ENCODE data around the gene WDR18. TPM values are rescaled to one million over a fixed set of nuclear protein-coding genes. Genes with fewer than 3 reads are reported as not detected.

The WDR18 gene
- total RNA-seq, 1 donor from 2014 or later: 38.6 TPM

DNA sequence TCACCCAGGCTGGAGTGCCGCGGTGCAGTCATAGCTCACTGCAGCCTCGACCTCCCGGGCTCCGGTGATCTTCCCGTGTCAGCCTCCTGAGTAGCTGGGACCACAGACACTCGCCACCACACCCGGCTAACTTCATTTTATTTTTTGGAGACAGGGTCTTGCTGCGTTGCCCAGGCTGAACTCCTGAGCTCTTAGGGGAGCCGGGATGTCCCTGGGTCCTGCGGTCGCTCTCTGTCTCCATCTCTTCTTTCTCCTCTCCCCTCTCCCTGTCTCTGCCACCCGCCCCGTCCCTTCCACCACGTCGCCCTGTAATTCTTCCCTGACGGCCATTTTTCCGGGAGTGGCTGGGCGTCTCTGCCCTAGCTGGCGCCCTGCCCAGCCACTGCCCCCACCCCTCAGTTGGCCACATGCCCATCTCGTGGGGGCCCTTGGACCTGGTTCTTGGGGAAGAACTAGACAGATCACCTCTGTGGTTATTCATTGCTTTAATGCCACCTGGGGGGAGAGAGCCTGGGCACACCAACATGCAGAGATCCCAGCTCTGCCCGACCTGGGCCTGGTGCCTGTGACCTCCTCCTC, 39.4 kb upstream of the WDR18 start:
- Mint-ChIP-seq H3K27me3 (ENCODE audit: insufficient read depth, low read depth) (peaks cover 8% of the 10 kb centered on the region), H3K4me1 (peaks cover 10% of the 10 kb centered on the region), H3K4me3 (no peak overlapping the region), H3K36me3 (peaks cover 17% of the 10 kb centered on the region), H3K9me3 (no peaks in the 10 kb centered on the region), H3K27ac (no peak overlapping the region)
- peaks cover 89% of the 10 kb centered on the region for H3K79me2 ChIP-seq (ENCODE audit: low read depth)
- no peak overlapping the region for H2AFZ ChIP-seq (replicated peaks)
- no peak overlapping the region for H3K9ac ChIP-seq
- H3K36me3 ChIP-seq: no peaks in the 10 kb centered on the region
- TF ChIP-seq, protein P1, sequence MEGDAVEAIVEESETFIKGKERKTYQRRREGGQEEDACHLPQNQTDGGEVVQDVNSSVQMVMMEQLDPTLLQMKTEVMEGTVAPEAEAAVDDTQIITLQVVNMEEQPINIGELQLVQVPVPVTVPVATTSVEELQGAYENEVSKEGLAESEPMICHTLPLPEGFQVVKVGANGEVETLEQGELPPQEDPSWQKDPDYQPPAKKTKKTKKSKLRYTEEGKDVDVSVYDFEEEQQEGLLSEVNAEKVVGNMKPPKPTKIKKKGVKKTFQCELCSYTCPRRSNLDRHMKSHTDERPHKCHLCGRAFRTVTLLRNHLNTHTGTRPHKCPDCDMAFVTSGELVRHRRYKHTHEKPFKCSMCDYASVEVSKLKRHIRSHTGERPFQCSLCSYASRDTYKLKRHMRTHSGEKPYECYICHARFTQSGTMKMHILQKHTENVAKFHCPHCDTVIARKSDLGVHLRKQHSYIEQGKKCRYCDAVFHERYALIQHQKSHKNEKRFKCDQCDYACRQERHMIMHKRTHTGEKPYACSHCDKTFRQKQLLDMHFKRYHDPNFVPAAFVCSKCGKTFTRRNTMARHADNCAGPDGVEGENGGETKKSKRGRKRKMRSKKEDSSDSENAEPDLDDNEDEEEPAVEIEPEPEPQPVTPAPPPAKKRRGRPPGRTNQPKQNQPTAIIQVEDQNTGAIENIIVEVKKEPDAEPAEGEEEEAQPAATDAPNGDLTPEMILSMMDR (IDR thresholded peaks at IDR 0.05): no peak
- TF ChIP-seq EZH2 (IDR thresholded peaks at IDR 0.05) (no peak), EZH2phosphoT487 (IDR thresholded peaks at IDR 0.05) (no peak)
- H3K4me3 ChIP-seq: no peak overlapping the region
- H3K27me3 ChIP-seq: no peaks in the 10 kb centered on the region
- no peak overlapping the region for H3K4me2 ChIP-seq
- peaks cover 95% of the 10 kb centered on the region for H4K20me1 ChIP-seq (ENCODE audit: low read depth)
- no peaks in the 10 kb centered on the region for H3F3A ChIP-seq (ENCODE audit: low read depth)
- DNase-seq (ENCODE audit: low spot score): no peak
- no peak overlapping the region for H3K27ac ChIP-seq
- H3K9me3 ChIP-seq (ENCODE audit: low read depth): no peaks in the 10 kb centered on the region
- H3K4me1 ChIP-seq: no peaks in the 10 kb centered on the region

DNA sequence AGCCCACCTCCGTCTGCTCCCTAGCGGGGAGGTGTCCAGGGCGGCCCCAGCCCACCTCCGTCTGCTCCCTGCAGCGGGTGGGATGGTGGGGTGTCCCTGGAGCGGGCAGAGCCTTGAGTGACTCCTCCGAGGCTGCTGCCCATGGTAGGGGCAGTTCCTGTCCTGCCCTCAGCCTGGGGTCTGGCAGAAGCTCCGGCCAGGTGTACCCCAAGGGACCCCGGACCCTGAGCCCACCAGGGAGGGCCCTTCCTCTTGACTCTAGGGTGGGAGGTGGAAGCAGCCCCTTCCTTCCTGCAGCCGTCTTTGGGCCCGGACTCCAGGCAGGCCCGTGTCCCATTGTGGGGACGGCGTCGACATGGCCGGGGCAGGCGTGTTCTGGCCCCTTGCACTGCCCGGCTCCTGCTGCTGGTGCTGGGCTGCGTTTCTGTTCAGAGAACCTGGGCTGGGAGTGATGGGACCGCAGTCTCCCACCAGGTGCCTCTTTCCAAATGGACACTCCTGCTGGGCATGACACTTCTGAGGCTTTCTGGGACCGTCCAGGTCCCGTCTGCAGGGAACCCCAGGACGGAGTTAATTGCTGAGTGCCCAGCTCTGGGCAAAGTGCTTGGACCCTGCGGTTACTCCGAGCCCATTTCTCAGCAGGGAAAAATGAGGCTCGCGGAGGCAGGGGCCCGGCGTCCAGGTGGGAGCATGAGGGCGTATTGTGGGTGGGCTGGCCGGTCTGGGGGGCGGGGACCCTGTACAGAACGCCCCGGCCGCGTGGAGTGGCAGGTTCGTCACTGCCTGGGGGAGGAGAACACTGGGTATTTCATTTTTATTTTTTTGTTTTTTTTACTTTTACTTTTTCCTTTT, 38.5 kb upstream of the WDR18 start:
- no peak overlapping the region for H3K27ac ChIP-seq
- H3K4me2 ChIP-seq: no peak overlapping the region
- Mint-ChIP-seq H3K36me3 (peaks cover 12% of the 10 kb centered on the region), H3K9me3 (no peaks in the 10 kb centered on the region), H3K4me3 (no peak overlapping the region), H3K4me1 (peaks cover 8% of the 10 kb centered on the region), H3K27ac (no peak overlapping the region), H3K27me3 (ENCODE audit: insufficient read depth, low read depth) (peaks cover 5% of the 10 kb centered on the region)
- peaks cover 91% of the 10 kb centered on the region for H4K20me1 ChIP-seq (ENCODE audit: low read depth)
- no peak overlapping the region for H3K9ac ChIP-seq
- no peak for TF ChIP-seq EZH2phosphoT487 (IDR thresholded peaks at IDR 0.05)
- TF ChIP-seq, protein P1 (IDR thresholded peaks at IDR 0.05): no peak
- no peak for TF ChIP-seq EZH2 (IDR thresholded peaks at IDR 0.05)
- DNase-seq (ENCODE audit: low spot score): no peak
- H3K79me2 ChIP-seq (ENCODE audit: low read depth): peaks cover 80% of the 10 kb centered on the region
- no peaks in the 10 kb centered on the region for H3K4me1 ChIP-seq
- H2AFZ ChIP-seq (replicated peaks): no peak overlapping the region
- H3K27me3 ChIP-seq: no peaks in the 10 kb centered on the region
- H3K36me3 ChIP-seq: no peaks in the 10 kb centered on the region
- no peaks in the 10 kb centered on the region for H3K9me3 ChIP-seq (ENCODE audit: low read depth)
- H3F3A ChIP-seq (ENCODE audit: low read depth): no peaks in the 10 kb centered on the region
- no peak overlapping the region for H3K4me3 ChIP-seq

DNA sequence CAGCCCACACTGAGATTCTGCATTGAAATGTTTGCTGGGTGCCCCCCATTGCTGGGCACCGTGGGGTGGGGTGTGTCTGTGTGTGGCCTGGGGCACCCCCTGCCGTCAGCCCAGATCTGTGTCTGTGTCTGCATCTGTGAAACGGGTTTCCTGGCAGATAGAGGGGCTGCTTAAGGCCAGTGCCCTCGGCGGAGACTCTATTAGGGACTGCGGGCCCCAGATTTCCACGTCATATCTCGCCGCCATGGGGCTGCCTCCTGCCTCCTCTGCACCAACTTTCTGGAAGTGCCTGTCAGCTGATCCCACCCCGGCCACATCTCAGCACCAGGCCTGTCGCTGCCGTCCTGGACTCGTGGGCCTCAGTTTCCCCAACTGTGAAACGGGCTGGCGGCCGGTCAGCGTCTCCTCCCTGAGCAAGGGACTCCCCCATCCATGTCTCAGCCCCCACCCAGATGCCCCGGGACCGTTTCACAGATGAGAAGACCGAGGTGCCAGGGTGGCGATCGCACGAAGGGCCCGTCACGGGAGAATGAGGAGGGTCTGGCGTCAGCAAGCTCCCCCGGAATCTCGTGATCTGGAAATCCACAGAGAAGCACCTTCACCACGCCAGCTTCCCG, 36.9 kb upstream of the WDR18 start:
- Mint-ChIP-seq H3K27ac (no peak overlapping the region), H3K9me3 (no peaks in the 10 kb centered on the region), H3K36me3 (peaks cover 7% of the 10 kb centered on the region), H3K4me3 (no peak overlapping the region), H3K4me1 (peaks cover 6% of the 10 kb centered on the region), H3K27me3 (ENCODE audit: insufficient read depth, low read depth) (peaks cover 2% of the 10 kb centered on the region)
- no peak overlapping the region for H3K4me2 ChIP-seq
- DNase-seq (ENCODE audit: low spot score): no peak
- H4K20me1 ChIP-seq (ENCODE audit: low read depth): peaks cover 92% of the 10 kb centered on the region
- H3K79me2 ChIP-seq (ENCODE audit: low read depth): peaks cover 77% of the 10 kb centered on the region
- no peaks in the 10 kb centered on the region for H3F3A ChIP-seq (ENCODE audit: low read depth)
- H2AFZ ChIP-seq (replicated peaks): no peak overlapping the region
- H3K4me1 ChIP-seq: no peaks in the 10 kb centered on the region
- H3K27me3 ChIP-seq: no peaks in the 10 kb centered on the region
- no peaks in the 10 kb centered on the region for H3K9me3 ChIP-seq (ENCODE audit: low read depth)
- H3K9ac ChIP-seq: no peak overlapping the region
- TF ChIP-seq EZH2 (IDR thresholded peaks at IDR 0.05): no peak
- TF ChIP-seq, protein P1 (IDR thresholded peaks at IDR 0.05): no peak
- TF ChIP-seq EZH2phosphoT487 (IDR thresholded peaks at IDR 0.05): no peak
- H3K36me3 ChIP-seq: no peaks in the 10 kb centered on the region
- H3K4me3 ChIP-seq: no peak overlapping the region
- H3K27ac ChIP-seq: no peak overlapping the region

All from neural progenitor cell (in vitro differentiated cells).